22Rv1 (cell line): ENCODE data around the gene HELZ.

Source experiments
- CTCF ChIP-seq: fragments of 450-650 bp; IDR thresholded peaks from 2 replicates; pipeline ENCODE4 v1.5.1; 2017; ENCODE audit warnings: mild to moderate bottlenecking
- ZFX ChIP-seq: fragments of 450-650 bp; IDR thresholded peaks from 2 replicates; pipeline ENCODE4 v1.6.1; 2017; ENCODE audit warnings: antibody characterized with exemption, borderline replicate concordance

- no peak for TF ChIP-seq CTCF
- TF ChIP-seq ZFX = no peak
Observed at GRCh38 chr17:67281743-67282142, 36.7 kb upstream of the HELZ start.
